Smooth muscle cell (in vitro differentiated cells): ENCODE measurements around the gene AP2B1. TPM values are rescaled to one million over a fixed set of nuclear protein-coding genes. Genes with fewer than 3 reads are reported as not detected.

ENCODE experiments used
- DNase-seq: peaks from one replicate; lab custom pipeline; 2025; ENCODE audit not compliant: unreplicated experiment; lab: John Stamatoyannopoulos, UW
- H2AFZ ChIP-seq: fragments of 200-600 bp; sonication (generic); 2 replicates; pipeline ENCODE4 v1.6.0; 2016; ENCODE audit warnings: antibody characterized with exemption, low read depth, mild to moderate bottlenecking
- H3F3A ChIP-seq: fragments of 200-600 bp; sonication (generic); 2 replicates; pipeline ENCODE4 v1.6.0; 2017; ENCODE audit warnings: antibody characterized with exemption, low read depth
- H3K27ac ChIP-seq: fragments of 200-600 bp; sonication (generic); 2 replicates; pipeline ENCODE4 v1.5.1; 2016; ENCODE audit warnings: low read depth, mild to moderate bottlenecking
- H3K27me3 ChIP-seq: fragments of 200-600 bp; sonication (generic); 2 replicates; pipeline ENCODE4 v1.6.1; 2016; ENCODE audit warnings: low read depth, mild to moderate bottlenecking
- H3K36me3 ChIP-seq: fragments of 200-600 bp; sonication (generic); 2 replicates; pipeline ENCODE4 v1.5.1; 2016; ENCODE audit warnings: low read depth
- H3K4me1 ChIP-seq: fragments of 200-600 bp; sonication (generic); 2 replicates; pipeline ENCODE4 v1.5.1; 2016; ENCODE audit warnings: low read depth
- H3K4me2 ChIP-seq: fragments of 200-600 bp; sonication (generic); 2 replicates; pipeline ENCODE4 v1.6.0; 2016; ENCODE audit warnings: mild to moderate bottlenecking
- H3K4me3 ChIP-seq: fragments of 200-600 bp; sonication (generic); 2 replicates; pipeline ENCODE4 v1.5.1; 2016; ENCODE audit warnings: mild to moderate bottlenecking
- H3K79me2 ChIP-seq: fragments of 200-600 bp; sonication (generic); 2 replicates; pipeline ENCODE4 v1.6.0; 2016; ENCODE audit warnings: low read depth, mild to moderate bottlenecking
- H3K9ac ChIP-seq: fragments of 200-600 bp; sonication (generic); 2 replicates; pipeline ENCODE4 v1.6.0; 2016; ENCODE audit warnings: low read depth
- H3K9me3 ChIP-seq: fragments of 200-600 bp; sonication (generic); replicated peaks from 2 replicates; pipeline ENCODE4 v1.5.1; 2016; ENCODE audit warnings: low read depth
- H4K20me1 ChIP-seq: fragments of 200-600 bp; sonication (generic); 2 replicates; pipeline ENCODE4 v1.6.0; 2016; ENCODE audit warnings: low read depth
- WGBS: methylation state at CpG from one replicate; pipeline ENCODE4 v1.1.7; 2016; ENCODE audit warnings: low lambda C conversion rate; 5-methylcytosine and 5-hydroxymethylcytosine counted together
- polyA plus RNA-seq: library from polyadenylated mRNA; unstranded; fragments of >200 nt; fragmentation: Nextera tagmentation; extraction: Ambion mirVana; gene quantifications from 2 replicates; pipeline ENCODE4 v1.2.1, GENCODE V29; 2016
- total RNA-seq: library from RNA; depleted of rRNA; stranded (reverse); fragments of >200 nt; gene quantifications from 2 replicates; pipeline ENCODE4 v1.2.3, GENCODE V29; 2014
- TF ChIP-seq, protein P1 (sequence below): fragments of 200-600 bp; sonication (generic); IDR thresholded peaks from 2 replicates; pipeline ENCODE4 v1.5.1; 2017; ENCODE audit warnings: borderline replicate concordance, mild to moderate bottlenecking, antibody characterized with exemption; ENCODE audit not compliant: insufficient read depth, poor library complexity, severe bottlenecking

The AP2B1 gene
- total and polyA plus RNA-seq, 2 experiments from 2014 or later: 58.5 to 92.3 TPM

DNA sequence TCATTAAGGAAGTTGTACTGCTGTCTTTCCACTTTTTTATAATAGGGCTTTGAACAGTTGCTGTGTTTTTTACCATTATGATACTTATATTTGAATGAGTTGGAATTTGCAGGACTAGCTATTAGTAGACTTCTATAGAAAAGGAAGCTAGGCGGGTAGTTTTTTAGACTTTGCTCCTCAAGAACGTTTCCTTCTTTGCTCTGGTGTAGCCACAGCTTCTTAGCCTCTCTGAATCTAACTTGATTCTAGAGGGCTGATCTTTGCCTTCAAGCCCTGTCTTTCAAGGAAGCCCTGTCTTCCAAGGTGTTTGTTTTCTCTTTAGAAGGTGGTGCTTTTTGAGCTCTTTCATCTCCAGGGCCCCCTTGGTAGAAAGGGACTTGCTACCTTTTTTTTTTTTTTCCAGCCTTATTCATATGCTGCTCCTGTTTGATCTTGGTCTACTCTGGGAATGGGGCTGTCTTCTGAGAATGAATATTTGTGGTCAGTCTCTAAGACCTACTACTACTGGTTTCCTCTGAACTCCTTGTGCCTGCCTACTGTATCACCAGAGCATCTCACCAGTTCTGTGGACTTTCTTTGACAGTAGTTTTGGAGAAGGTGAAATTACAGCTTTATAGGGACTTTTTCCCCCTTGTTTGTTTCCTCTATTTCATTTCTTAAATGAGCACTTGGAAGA lies 92.0 kb downstream of the AP2B1 start:
- no peak for DNase-seq
- Histone ChIP-seq H3K27me3 (no peaks in the 10 kb centered on the region), H3K27ac (peak overlapping the region; percentile 39), H3K9me3 (no peaks in the 10 kb centered on the region), H3F3A (peaks cover 5% of the 10 kb centered on the region), H3K4me2 (no peak overlapping the region), H3K79me2 (peaks cover 5% of the 10 kb centered on the region), H3K4me3 (no peak overlapping the region), H3K36me3 (peaks cover 6% of the 10 kb centered on the region), H2AFZ (no peak overlapping the region), H4K20me1 (peaks cover 13% of the 10 kb centered on the region), H3K4me1 (peaks cover 4% of the 10 kb centered on the region), H3K9ac (no peak overlapping the region)
- TF ChIP-seq, protein P1, sequence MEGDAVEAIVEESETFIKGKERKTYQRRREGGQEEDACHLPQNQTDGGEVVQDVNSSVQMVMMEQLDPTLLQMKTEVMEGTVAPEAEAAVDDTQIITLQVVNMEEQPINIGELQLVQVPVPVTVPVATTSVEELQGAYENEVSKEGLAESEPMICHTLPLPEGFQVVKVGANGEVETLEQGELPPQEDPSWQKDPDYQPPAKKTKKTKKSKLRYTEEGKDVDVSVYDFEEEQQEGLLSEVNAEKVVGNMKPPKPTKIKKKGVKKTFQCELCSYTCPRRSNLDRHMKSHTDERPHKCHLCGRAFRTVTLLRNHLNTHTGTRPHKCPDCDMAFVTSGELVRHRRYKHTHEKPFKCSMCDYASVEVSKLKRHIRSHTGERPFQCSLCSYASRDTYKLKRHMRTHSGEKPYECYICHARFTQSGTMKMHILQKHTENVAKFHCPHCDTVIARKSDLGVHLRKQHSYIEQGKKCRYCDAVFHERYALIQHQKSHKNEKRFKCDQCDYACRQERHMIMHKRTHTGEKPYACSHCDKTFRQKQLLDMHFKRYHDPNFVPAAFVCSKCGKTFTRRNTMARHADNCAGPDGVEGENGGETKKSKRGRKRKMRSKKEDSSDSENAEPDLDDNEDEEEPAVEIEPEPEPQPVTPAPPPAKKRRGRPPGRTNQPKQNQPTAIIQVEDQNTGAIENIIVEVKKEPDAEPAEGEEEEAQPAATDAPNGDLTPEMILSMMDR: no peak
- WGBS: 84% methylated on average over 2 of the region's 2 CpGs

DNA sequence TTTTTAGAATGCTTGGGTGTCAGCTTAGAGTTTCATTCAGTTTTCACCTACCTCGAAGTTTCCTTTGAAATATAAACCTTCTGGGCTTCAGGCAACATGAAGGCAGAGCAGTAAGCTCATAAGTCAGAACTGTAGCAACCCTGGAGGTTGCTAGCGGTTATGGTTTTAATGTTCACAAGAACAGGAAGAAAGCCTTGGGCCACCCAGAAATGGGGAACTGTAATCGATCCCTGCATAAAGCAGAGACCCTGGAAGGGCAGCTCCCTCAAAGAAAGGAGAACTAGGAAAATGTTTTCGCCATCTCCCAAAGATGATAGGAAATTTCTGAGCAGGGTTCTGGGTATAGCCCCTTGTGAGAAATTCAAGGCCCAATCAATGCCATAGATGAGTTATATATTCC lies 96.5 kb downstream of the AP2B1 start:
- WGBS: 75% methylated on average over 4 of the region's 4 CpGs
- peak overlapping the region; percentile 67 for H3K27ac ChIP-seq
- peaks cover 7% of the 10 kb centered on the region for H3K36me3 ChIP-seq

DNA sequence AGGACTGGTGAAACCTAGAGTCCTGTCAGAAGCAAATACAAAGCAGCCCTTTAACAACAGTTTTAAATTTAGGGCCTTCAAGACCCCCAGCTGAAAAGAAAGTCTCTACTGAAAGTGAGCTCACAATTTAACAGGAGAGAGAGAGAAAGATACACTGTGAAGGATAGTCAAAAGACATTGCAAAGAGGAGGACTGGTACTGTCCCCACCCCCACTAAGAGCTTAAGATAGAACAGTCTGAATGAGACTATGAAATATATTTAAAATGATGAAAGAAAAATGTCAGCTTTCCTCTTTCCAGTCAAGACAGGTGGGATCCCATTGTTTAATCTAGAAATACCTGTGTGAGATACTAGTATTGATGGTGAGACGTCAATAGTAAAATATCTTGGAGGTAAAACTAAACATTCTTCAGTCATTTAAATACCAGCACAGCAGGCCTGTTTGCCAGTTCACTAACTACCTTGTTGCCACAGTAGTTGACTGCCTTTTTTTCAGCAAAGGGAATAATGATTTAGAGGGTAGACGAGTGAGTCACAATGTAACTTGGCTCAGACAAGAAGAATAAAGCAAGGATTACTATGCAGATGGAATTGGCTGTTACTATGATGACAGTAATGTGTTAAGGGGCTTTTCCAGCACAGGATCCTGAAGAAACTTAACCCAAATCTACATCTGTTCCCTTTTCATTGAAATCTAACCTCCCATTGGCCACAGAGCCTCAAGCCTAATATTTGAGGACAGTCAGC lies 97.1 kb downstream of the AP2B1 start:
- Histone ChIP-seq H3K4me3 (no peak overlapping the region), H2AFZ (no peak overlapping the region), H3K9ac (peak overlapping the region; percentile 0), H3K36me3 (peaks cover 7% of the 10 kb centered on the region), H3K4me2 (no peak overlapping the region), H3K27ac (peak overlapping the region; percentile 67), H3F3A (peaks cover 5% of the 10 kb centered on the region), H3K79me2 (no peaks in the 10 kb centered on the region), H3K9me3 (no peaks in the 10 kb centered on the region), H3K4me1 (peaks cover 8% of the 10 kb centered on the region), H3K27me3 (no peaks in the 10 kb centered on the region), H4K20me1 (peaks cover 9% of the 10 kb centered on the region)
- 21% methylated on average over 2 of the region's 2 CpGs for WGBS
- DNase-seq: no peak
- TF ChIP-seq, protein P1: no peak

More for the DNA sequence above, 96.5 kb downstream of the AP2B1 start:
- TF ChIP-seq, protein P1: no peak
- Histone ChIP-seq H3K79me2 (no peaks in the 10 kb centered on the region), H3K4me2 (no peak overlapping the region), H3K9ac (peak overlapping the region; percentile 0), H3K9me3 (no peaks in the 10 kb centered on the region), H4K20me1 (peaks cover 9% of the 10 kb centered on the region), H3K4me1 (peaks cover 8% of the 10 kb centered on the region), H3K4me3 (no peak overlapping the region), H3F3A (peaks cover 5% of the 10 kb centered on the region), H3K27me3 (no peaks in the 10 kb centered on the region), H2AFZ (no peak overlapping the region)
- DNase-seq: no peak
